Endodermal cell (in vitro differentiated cells): Measurements from ENCODE around the gene GLRA2. TPM values are rescaled to one million over a fixed set of nuclear protein-coding genes. Genes with fewer than 3 reads are reported as not detected.

Experiments used
- DNase-seq: peaks from one replicate; pipeline ENCODE4 v3.0.0-alpha.2; 2017
- H3K27ac ChIP-seq: 2 replicates; pipeline ENCODE4 v1.5.1; 2013; ENCODE audit warnings: mild to moderate bottlenecking, low read depth, low read length, moderate library complexity
- H3K27me3 ChIP-seq: 2 replicates; pipeline ENCODE4 v1.6.1; 2013; ENCODE audit warnings: mild to moderate bottlenecking, low read length, moderate library complexity; ENCODE audit not compliant: insufficient read depth, control insufficient read depth, poor library complexity, severe bottlenecking
- H3K36me3 ChIP-seq: 2 replicates; pipeline ENCODE4 v1.7.0; 2013; ENCODE audit warnings: mild to moderate bottlenecking, low read length, moderate library complexity; ENCODE audit not compliant: control insufficient read depth, insufficient read depth
- H3K4me1 ChIP-seq: one replicate; pipeline ENCODE4 v1.7.0; 2013; ENCODE audit warnings: low read length; ENCODE audit not compliant: control insufficient read depth, insufficient read depth
- H3K4me3 ChIP-seq: 2 replicates; pipeline ENCODE4 v1.5.1; 2013; ENCODE audit warnings: mild to moderate bottlenecking, low read length, moderate library complexity
- H3K9ac ChIP-seq: 2 replicates; pipeline ENCODE4 v1.6.1; 2013; ENCODE audit warnings: mild to moderate bottlenecking, low read length, moderate library complexity; ENCODE audit not compliant: poor library complexity, severe bottlenecking; ENCODE audit errors: extremely low read depth
- H3K9me3 ChIP-seq: 2 replicates; pipeline ENCODE4 v1.6.1; 2013; ENCODE audit warnings: mild to moderate bottlenecking, low read length, moderate library complexity; ENCODE audit not compliant: control insufficient read depth
- H3K27ac Mint-ChIP-seq: 2 replicates; pipeline ENCODE4 v1.8.0; 2020; ENCODE audit warnings: mixed read lengths
- H3K27me3 Mint-ChIP-seq: 2 replicates; pipeline ENCODE4 v1.8.0; 2021; ENCODE audit warnings: mild to moderate bottlenecking, mixed read lengths; ENCODE audit not compliant: insufficient read depth
- H3K36me3 Mint-ChIP-seq: 2 replicates; pipeline ENCODE4 v1.8.0; 2020; ENCODE audit warnings: low read depth, mixed read lengths
- H3K4me1 Mint-ChIP-seq: 2 replicates; pipeline ENCODE4 v1.8.0; 2020; ENCODE audit warnings: mixed read lengths
- H3K4me3 Mint-ChIP-seq: 2 replicates; pipeline ENCODE4 v1.8.0; 2020; ENCODE audit warnings: mild to moderate bottlenecking, moderate library complexity, mixed read lengths
- H3K9me3 Mint-ChIP-seq: 2 replicates; pipeline ENCODE4 v1.8.0; 2020; ENCODE audit warnings: mild to moderate bottlenecking, mixed read lengths
- CTCF ChIP-seq: fragments of 200-600 bp; sonication (generic); conservative IDR thresholded peaks from 2 replicates; pipeline ENCODE4 v1.5.0; 2021; ENCODE audit warnings: antibody characterized with exemption, mild to moderate bottlenecking
- WGBS, 2 experiments: methylation state at CpG; one replicate each; pipeline versions ENCODE4 v1.1.5 to v1.1.7; 2013; ENCODE audit warnings: missing lambda C conversion rate in 2 of 2, mixed read lengths in 1 of 2; ENCODE audit not compliant: insufficient coverage in 1 of 2, insufficient read length in 1 of 2; 5-methylcytosine and 5-hydroxymethylcytosine counted together
- total RNA-seq, 2 donors: library from RNA; stranded (reverse); fragmentation: NEBNext Ultra II Directional in 1 of 2; extraction: Animal tissue kit (Norgen Biotek cat#: 25700) in 1 of 2; gene quantifications; 2 replicates in 1 of 2; 3 replicates in 1 of 2; pipeline ENCODE4 v1.2.1, GENCODE V29; 2021

Gene GLRA2
- total RNA-seq, 2 donors from 2014 or later, result not detected

DNA sequence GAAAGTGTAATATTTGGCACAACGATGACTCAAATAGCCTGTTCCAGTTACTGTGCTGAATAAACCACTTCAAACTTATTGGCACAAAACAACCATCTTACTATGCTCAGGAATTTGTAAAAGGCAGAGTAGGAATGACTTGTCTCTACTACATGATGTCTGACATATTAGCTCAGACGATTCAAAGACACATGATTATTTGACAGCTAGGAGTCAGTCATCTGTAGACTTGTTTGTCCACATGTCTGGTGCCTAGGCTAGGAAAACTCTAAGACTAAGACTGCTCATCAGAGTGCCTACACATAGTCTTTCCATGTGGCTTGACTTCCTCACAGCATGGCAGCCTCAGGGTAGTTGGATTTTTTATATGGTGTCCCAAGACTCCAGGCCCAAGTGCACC, 189.1 kb downstream of the GLRA2 start:
- no peaks in the 10 kb centered on the region for H3K36me3 ChIP-seq
- H3K27ac ChIP-seq, result no peak overlapping the region
- no peak for TF ChIP-seq CTCF
- no peaks in the 10 kb centered on the region for H3K9me3 ChIP-seq
- H3K9ac ChIP-seq, result no peak overlapping the region
- no peak overlapping the region for H3K4me3 ChIP-seq
- Mint-ChIP-seq H3K27me3 (no peaks in the 10 kb centered on the region), H3K27ac (no peak overlapping the region), H3K4me1 (no peaks in the 10 kb centered on the region), H3K4me3 (no peak overlapping the region), H3K9me3 (peaks cover 26% of the 10 kb centered on the region), H3K36me3 (no peaks in the 10 kb centered on the region)
- no peaks in the 10 kb centered on the region for H3K4me1 ChIP-seq
- H3K27me3 ChIP-seq, result no peaks in the 10 kb centered on the region
- no peak for DNase-seq
- 86 to 93% methylated on average over 1 of the region's 2 CpGs for WGBS, 2 experiments

GRCh38 chrX:14729058-14729457, 199.7 kb downstream of the GLRA2 start:
- H3K4me1 Mint-ChIP-seq, result peaks cover 12% of the 10 kb centered on the region
- no peak overlapping the region for H3K4me3 ChIP-seq
- peaks cover 3% of the 10 kb centered on the region for H3K36me3 Mint-ChIP-seq
- no peaks in the 10 kb centered on the region for H3K27me3 Mint-ChIP-seq
- H3K36me3 ChIP-seq, result no peaks in the 10 kb centered on the region
- H3K9me3 ChIP-seq, result no peaks in the 10 kb centered on the region
- H3K27me3 ChIP-seq, result no peaks in the 10 kb centered on the region
- no peak for DNase-seq
- no peak for TF ChIP-seq CTCF
- H3K9me3 Mint-ChIP-seq, result peaks cover 38% of the 10 kb centered on the region
- no peak overlapping the region for H3K9ac ChIP-seq
- WGBS, 2 experiments, result 40% methylated on average over 1 of the region's 1 CpG; no CpG with 5 or more reads in 1 of the 2 experiments
- no peak overlapping the region for H3K27ac ChIP-seq
- no peaks in the 10 kb centered on the region for H3K4me1 ChIP-seq
- no peak overlapping the region for H3K4me3 Mint-ChIP-seq
- no peak overlapping the region for H3K27ac Mint-ChIP-seq

- no peaks in the 10 kb centered on the region for H3K4me1 ChIP-seq
- Mint-ChIP-seq H3K4me3 (no peak overlapping the region), H3K4me1 (no peaks in the 10 kb centered on the region), H3K27me3 (no peaks in the 10 kb centered on the region), H3K9me3 (peaks cover 51% of the 10 kb centered on the region), H3K27ac (no peak overlapping the region), H3K36me3 (no peaks in the 10 kb centered on the region)
- WGBS, 2 experiments, result 88 to 100% methylated on average over 1 to 4 of the region's 4 CpGs
- H3K36me3 ChIP-seq, result no peaks in the 10 kb centered on the region
- H3K27ac ChIP-seq, result no peak overlapping the region
- no peak overlapping the region for H3K9ac ChIP-seq
- H3K27me3 ChIP-seq, result no peaks in the 10 kb centered on the region
- no peak overlapping the region for H3K4me3 ChIP-seq
- no peak for DNase-seq
- no peaks in the 10 kb centered on the region for H3K9me3 ChIP-seq
- TF ChIP-seq CTCF, result no peak
Observed at GRCh38 chrX:14738643-14739042, 209.3 kb downstream of the GLRA2 start.
